GM12873 (cell line): ENCODE measurements around the gene ACTL9.

Source experiments
- TF ChIP-seq, protein P1 (sequence below): IDR thresholded peaks from 2 replicates; pipeline ENCODE4 v1.5.1; 2012; ENCODE audit warnings: low read depth, mild to moderate bottlenecking, moderate library complexity, low read length, control low read depth; ENCODE audit not compliant: insufficient read depth; ENCODE audit errors: missing control alignments

The ACTL9 gene

DNA sequence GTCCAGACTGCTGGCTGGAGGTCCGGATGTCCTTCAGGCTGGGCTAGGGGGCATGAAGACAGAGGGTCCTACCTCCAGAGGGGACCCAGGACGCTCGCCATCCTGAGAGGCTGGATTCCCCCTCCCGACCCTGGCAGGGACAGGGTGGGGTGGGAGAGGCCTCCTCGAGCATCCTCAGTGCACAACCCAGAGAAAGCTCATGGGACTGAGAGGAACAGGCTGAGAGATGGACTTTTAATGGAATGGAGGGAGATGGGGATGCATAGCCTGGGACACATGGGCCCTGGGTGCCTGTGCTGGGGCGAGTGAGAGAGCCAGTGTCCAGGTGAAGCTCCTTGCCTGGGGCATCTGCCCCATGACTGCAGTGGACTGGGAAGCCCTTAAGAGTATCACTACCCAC lies 3.1 kb downstream of the ACTL9 start:
- TF ChIP-seq, protein P1, sequence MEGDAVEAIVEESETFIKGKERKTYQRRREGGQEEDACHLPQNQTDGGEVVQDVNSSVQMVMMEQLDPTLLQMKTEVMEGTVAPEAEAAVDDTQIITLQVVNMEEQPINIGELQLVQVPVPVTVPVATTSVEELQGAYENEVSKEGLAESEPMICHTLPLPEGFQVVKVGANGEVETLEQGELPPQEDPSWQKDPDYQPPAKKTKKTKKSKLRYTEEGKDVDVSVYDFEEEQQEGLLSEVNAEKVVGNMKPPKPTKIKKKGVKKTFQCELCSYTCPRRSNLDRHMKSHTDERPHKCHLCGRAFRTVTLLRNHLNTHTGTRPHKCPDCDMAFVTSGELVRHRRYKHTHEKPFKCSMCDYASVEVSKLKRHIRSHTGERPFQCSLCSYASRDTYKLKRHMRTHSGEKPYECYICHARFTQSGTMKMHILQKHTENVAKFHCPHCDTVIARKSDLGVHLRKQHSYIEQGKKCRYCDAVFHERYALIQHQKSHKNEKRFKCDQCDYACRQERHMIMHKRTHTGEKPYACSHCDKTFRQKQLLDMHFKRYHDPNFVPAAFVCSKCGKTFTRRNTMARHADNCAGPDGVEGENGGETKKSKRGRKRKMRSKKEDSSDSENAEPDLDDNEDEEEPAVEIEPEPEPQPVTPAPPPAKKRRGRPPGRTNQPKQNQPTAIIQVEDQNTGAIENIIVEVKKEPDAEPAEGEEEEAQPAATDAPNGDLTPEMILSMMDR: no peak

DNA sequence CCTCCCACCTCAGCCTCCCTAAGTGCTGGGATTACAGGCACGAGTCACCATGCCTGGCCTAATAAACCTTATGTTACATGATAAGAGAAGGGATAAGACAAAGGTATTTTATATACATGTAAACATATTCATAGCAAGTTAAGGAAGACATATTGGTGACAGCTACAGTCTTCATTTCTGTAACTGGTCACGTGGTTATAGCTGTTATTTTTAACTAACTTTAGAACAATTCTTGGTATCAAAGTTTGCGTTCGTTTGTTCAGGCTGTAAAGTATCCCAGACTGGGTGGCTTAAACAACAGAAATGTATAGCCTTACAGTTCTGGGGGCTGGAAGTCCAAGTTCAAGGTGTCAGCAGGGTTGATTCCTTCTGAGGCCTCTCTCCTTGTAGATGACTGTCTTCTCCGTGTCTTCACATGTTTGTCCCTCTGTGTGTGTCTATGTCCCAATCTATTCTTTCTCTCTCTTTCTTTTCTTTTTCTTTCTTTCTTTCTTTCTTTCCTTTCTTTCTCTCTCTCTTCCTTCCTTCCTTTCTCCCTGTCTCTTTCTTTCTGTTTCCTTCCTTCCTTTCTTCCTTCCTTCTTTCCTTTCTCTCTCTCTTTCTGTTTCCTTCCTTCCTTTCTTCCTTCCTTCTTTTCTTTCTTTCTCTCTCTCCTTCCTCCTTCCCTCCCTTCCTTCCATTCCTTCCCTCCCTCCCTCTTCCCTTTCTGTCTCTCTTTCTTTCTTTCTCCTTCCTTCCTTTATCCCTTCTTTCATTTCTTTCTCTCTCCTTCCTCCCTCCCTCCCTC lies 7.6 kb downstream of the ACTL9 start:
- TF ChIP-seq, protein P1: no peak

DNA sequence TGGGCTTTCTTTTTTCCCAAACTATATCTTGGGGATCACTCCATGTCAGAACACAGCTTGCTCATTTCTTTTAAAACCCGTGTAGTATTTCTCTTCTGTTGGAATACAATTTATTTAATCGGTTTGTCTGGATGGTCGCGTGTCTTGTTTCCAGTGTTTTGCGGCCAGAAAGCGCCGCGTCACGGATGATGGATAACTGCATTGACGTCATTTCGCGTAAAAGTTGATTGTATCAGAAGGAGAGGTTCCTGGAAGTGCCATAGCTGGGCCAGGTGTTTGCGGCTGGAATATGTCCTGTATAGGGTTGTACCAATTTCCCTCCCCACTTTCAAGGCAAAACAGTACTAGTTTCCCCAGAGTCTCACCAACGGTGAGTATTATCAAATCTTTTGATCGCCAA lies 9.7 kb downstream of the ACTL9 start:
- TF ChIP-seq, protein P1: no peak

DNA sequence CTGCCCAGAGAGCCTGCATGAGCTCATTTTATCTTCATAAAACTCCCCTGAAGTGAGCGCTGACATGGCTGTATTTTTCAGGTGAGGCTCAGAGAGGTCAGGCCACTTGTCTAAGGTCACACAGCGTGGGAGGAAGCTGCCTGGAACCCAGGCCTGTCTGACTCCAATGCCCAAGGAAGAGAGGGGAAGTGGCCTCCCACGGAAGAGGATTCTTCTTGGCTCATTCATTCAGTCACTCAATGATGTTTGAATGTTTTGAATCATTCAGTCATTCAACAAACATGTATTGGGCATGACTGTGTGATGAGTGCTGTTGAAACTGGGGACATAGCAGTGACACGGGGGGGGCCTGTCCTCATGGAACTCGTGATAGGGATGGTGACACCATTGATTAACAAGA lies 12.0 kb downstream of the ACTL9 start:
- TF ChIP-seq, protein P1: no peak

- TF ChIP-seq, protein P1: no peak
Observed at GRCh38 chr19:8684001-8684902, 14.3 kb downstream of the ACTL9 start.

DNA sequence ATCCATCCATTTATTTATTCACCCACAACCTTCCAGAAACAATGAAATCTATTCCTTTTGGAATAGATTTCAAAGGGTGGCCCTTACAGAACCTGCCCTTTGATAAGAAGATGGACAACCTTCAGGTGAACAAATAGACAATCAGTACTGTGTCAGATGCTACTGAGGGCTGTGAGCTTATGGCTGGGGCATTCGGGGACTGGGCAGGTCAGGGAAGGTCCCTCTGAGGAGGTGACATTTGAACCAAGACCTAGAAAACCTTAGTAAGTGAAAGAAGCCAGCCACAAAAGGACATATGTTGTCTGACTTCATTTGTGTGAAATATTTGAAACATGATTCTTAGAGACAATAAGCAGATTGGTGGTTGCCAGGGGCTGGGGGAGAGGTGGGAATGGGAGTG lies 15.7 kb downstream of the ACTL9 start:
- TF ChIP-seq, protein P1: no peak

DNA sequence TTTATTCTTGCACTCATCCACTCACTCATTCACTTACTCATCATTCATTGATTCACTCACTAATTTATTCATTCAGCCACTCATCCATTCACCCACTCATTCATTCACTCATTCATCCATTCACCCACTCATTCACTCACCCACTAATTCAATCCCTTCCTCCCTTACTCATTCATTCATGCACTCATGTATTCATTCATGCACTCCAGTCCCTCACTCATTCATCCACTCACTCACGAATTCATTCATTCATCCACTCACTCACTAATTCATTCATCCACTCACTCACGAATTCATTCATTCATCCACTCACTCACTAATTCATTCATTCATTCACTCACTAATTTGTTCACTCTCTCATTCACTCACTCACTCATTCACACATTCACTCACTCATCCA lies 16.1 kb downstream of the ACTL9 start:
- TF ChIP-seq, protein P1: no peak
